Measurements from ENCODE around the gene OR10H2. TPM values are rescaled to one million over a fixed set of nuclear protein-coding genes. Genes with fewer than 3 reads are reported as not detected.
"Not testable (repeated sequence)": the region's sequence is repeated elsewhere in the genome, so short reads cannot be mapped to it uniquely, and the experiment has no call there.

The OR10H2 gene
- total RNA-seq, 1 donor from 2014 or later, result not detected

DNA sequence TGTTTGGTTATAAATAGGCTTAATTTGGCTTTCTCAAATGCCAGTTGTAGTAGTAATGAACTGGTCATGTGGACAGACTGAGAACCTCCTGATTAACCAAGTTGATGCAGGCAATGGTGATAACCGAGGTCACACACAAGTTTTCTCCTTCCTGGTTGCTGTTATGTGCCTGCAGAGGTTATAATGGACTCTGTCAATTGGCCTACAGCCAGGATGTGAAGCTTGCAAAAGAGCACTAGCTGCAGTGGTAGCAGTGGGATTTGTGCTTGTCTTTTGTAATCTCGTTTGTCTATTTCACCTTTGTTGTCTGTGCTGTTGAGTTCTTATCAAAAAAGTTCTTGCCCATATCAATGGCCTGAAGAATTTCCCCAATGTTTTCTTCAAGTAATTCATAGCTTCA is 30.6 kb downstream of the OR10H2 start:
- no peak overlapping the region for H3K4me3 Mint-ChIP-seq (ENCODE audit: unreplicated experiment)
- TF ChIP-seq, protein P1, sequence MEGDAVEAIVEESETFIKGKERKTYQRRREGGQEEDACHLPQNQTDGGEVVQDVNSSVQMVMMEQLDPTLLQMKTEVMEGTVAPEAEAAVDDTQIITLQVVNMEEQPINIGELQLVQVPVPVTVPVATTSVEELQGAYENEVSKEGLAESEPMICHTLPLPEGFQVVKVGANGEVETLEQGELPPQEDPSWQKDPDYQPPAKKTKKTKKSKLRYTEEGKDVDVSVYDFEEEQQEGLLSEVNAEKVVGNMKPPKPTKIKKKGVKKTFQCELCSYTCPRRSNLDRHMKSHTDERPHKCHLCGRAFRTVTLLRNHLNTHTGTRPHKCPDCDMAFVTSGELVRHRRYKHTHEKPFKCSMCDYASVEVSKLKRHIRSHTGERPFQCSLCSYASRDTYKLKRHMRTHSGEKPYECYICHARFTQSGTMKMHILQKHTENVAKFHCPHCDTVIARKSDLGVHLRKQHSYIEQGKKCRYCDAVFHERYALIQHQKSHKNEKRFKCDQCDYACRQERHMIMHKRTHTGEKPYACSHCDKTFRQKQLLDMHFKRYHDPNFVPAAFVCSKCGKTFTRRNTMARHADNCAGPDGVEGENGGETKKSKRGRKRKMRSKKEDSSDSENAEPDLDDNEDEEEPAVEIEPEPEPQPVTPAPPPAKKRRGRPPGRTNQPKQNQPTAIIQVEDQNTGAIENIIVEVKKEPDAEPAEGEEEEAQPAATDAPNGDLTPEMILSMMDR (IDR thresholded peaks at IDR 0.05; ENCODE audit: partially characterized antibody, unreplicated experiment), result no peak
- no peak for DNase-seq

DNA sequence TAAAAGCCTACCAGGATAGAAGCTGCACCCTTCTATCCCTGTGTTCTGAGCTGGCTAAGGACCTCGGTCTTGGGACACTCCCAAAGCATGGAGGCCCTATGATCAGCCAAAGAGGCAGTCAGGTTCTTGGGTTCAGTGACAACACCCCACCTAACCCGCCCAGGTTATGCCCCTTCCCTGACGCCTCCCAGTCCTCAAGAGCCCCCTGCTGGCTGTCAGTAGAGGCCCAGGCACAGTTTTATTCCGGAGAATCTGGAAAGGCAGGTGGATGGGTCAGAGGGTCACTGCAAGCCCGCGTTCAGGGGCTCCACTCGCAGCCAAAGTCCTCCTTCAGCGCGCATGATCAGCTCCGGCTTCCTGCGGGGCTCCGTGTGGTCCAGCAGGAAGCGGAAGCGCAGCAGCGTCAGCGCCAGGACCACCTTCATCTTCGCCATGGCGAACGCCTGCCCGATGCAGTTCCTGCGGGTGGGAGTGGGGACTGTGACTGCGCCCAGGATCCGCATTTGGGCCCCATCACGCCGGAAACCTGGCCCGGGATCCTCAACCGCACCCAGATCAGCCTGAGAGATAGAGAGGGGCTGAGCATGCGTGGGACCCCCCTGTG is 32.2 kb downstream of the OR10H2 start:
- Mint-ChIP-seq H3K9me3 (ENCODE audit: unreplicated experiment) (peaks cover 3% of the 10 kb centered on the region), H3K4me1 (ENCODE audit: low read depth, unreplicated experiment) (no peaks in the 10 kb centered on the region), H3K4me3 (ENCODE audit: unreplicated experiment) (no peak overlapping the region), H3K27me3 (ENCODE audit: unreplicated experiment) (peaks cover 3% of the 10 kb centered on the region), H3K27ac (ENCODE audit: unreplicated experiment) (no peak overlapping the region), H3K36me3 (ENCODE audit: unreplicated experiment) (no peaks in the 10 kb centered on the region)
- TF ChIP-seq, protein P1 (IDR thresholded peaks at IDR 0.05; ENCODE audit: partially characterized antibody, unreplicated experiment), result no peak
- DNase-seq, result no peak

More for the DNA sequence above, 30.6 kb downstream of the OR10H2 start:
- Mint-ChIP-seq H3K4me1 (ENCODE audit: low read depth, unreplicated experiment) (no peaks in the 10 kb centered on the region), H3K36me3 (ENCODE audit: unreplicated experiment) (no peaks in the 10 kb centered on the region), H3K9me3 (ENCODE audit: unreplicated experiment) (peaks cover 3% of the 10 kb centered on the region), H3K27ac (ENCODE audit: unreplicated experiment) (no peak overlapping the region), H3K27me3 (ENCODE audit: unreplicated experiment) (peaks cover 6% of the 10 kb centered on the region)

DNA sequence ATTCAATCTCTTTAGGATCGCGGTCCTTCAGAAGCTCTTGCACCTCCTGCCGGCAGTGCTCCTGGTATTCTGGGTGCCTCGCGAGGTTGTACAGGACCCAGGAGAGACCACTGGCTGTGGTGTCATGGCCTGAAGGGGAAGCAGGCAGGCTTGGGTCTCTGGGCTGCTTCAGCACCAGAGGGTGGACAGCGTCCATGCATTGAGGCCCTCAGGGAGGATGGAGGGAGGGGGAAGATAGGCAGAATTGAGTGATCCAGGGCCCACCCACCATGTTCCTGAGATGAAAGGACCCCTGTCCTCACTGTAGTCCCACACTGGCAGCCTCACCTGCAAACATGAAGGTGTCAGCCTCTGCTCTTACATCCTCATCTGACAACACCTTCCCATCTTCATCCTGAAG is 41.8 kb downstream of the OR10H2 start:
- no peak overlapping the region for H3K4me3 Mint-ChIP-seq (ENCODE audit: unreplicated experiment)
- H3K4me1 Mint-ChIP-seq (ENCODE audit: low read depth, unreplicated experiment), result no peaks in the 10 kb centered on the region

DNA sequence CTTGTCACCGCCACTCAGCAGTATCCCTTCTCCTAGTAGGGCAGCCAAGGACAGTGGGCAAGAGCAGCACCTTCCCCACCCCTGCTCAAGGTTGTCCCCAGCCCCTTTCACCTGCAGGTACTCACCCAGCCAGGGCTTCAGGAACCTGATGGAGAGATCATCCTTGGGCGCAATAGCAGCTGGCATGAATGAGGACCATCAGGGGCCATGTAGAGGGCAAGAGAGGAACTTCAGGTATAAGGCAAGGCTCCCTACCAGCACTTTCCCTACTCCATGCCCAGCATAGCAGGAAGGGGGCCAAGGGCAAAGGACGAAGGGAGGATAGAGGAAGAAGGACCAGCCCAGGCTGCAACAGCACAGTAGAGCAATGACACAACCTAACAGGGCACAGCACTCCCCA is 46.3 kb downstream of the OR10H2 start:
- not testable (repeated sequence) for H3K4me3 Mint-ChIP-seq (ENCODE audit: unreplicated experiment); H3K27ac Mint-ChIP-seq (ENCODE audit: unreplicated experiment); H3K4me1 Mint-ChIP-seq (ENCODE audit: low read depth, unreplicated experiment); H3K36me3 Mint-ChIP-seq (ENCODE audit: unreplicated experiment); DNase-seq
- Mint-ChIP-seq H3K27me3 (ENCODE audit: unreplicated experiment) (peaks cover 10% of the 10 kb centered on the region), H3K9me3 (ENCODE audit: unreplicated experiment) (peaks cover 10% of the 10 kb centered on the region)

More for the DNA sequence above, 41.8 kb downstream of the OR10H2 start:
- Mint-ChIP-seq H3K9me3 (ENCODE audit: unreplicated experiment) (peaks cover 4% of the 10 kb centered on the region), H3K27me3 (ENCODE audit: unreplicated experiment) (peaks cover 4% of the 10 kb centered on the region), H3K36me3 (ENCODE audit: unreplicated experiment) (peaks cover 4% of the 10 kb centered on the region), H3K27ac (ENCODE audit: unreplicated experiment) (no peak overlapping the region)
- TF ChIP-seq, protein P1 (IDR thresholded peaks at IDR 0.05; ENCODE audit: partially characterized antibody, unreplicated experiment), result no peak
- DNase-seq, result no peak

DNA sequence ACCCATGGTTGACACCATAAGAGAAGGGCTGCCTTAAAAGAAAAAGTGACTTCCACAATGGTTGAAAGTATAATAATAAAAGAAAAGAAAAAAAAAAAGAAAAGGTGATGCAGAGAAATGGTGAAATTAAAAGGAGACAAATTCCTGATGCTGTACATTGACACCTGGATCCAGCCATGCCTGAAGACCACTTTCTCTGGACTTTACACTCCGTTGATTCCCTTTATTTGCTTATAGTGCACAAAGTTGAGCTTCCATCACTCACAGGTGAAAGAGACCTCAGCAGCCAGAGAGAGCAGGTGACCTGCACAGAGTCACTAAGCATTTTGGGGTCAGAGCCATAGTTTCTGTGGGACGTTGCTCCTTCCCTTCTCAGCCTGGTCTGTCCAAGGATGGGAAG is 47.4 kb downstream of the OR10H2 start:
- Mint-ChIP-seq H3K36me3 (ENCODE audit: unreplicated experiment) (peaks cover 4% of the 10 kb centered on the region), H3K4me1 (ENCODE audit: low read depth, unreplicated experiment) (no peaks in the 10 kb centered on the region), H3K4me3 (ENCODE audit: unreplicated experiment) (no peak overlapping the region), H3K27ac (ENCODE audit: unreplicated experiment) (no peak overlapping the region), H3K9me3 (ENCODE audit: unreplicated experiment) (peaks cover 10% of the 10 kb centered on the region), H3K27me3 (ENCODE audit: unreplicated experiment) (peaks cover 12% of the 10 kb centered on the region)
- TF ChIP-seq, protein P1 (IDR thresholded peaks at IDR 0.05; ENCODE audit: partially characterized antibody, unreplicated experiment), result no peak
- DNase-seq, result no peak
